LNCAP (cell line): ENCODE results near the gene VSIG8.

Source experiments
- TF ChIP-seq, protein P1 (sequence below): fragments of 450-650 bp; IDR thresholded peaks from 2 replicates; pipeline ENCODE4 v1.5.1; 2017; ENCODE audit warnings: mild to moderate bottlenecking

VSIG8 gene

GRCh38 chr1:159870704-159871103 is 8.2 kb upstream of the VSIG8 start:
- TF ChIP-seq, protein P1, sequence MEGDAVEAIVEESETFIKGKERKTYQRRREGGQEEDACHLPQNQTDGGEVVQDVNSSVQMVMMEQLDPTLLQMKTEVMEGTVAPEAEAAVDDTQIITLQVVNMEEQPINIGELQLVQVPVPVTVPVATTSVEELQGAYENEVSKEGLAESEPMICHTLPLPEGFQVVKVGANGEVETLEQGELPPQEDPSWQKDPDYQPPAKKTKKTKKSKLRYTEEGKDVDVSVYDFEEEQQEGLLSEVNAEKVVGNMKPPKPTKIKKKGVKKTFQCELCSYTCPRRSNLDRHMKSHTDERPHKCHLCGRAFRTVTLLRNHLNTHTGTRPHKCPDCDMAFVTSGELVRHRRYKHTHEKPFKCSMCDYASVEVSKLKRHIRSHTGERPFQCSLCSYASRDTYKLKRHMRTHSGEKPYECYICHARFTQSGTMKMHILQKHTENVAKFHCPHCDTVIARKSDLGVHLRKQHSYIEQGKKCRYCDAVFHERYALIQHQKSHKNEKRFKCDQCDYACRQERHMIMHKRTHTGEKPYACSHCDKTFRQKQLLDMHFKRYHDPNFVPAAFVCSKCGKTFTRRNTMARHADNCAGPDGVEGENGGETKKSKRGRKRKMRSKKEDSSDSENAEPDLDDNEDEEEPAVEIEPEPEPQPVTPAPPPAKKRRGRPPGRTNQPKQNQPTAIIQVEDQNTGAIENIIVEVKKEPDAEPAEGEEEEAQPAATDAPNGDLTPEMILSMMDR = no peak

- TF ChIP-seq, protein P1 = no peak
These were observed 7.2 kb upstream of the VSIG8 start for GRCh38 chr1:159869607-159870006.

- TF ChIP-seq, protein P1 = no peak
These were observed 6.7 kb upstream of the VSIG8 start for GRCh38 chr1:159869173-159869572.

DNA sequence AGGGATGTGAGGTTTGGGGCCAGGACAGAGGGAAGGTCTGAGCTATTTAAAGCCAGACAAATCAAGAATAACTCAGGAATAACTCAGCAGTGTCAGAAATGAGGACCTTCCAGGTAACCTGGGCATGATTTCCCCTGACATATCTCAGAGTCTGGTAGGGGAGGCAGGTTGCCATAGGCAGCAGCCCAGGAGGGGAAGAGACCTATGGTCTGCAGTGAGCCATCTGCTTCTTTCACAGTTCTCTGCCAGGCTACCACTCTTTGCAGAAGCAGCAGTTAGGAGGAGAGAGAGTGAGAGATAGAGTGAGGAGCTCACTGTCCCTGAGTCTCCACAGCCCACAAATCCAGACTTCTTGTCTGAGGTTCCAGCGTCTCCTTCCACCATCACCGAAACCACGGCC is 6.3 kb upstream of the VSIG8 start:
- TF ChIP-seq, protein P1 = no peak

DNA sequence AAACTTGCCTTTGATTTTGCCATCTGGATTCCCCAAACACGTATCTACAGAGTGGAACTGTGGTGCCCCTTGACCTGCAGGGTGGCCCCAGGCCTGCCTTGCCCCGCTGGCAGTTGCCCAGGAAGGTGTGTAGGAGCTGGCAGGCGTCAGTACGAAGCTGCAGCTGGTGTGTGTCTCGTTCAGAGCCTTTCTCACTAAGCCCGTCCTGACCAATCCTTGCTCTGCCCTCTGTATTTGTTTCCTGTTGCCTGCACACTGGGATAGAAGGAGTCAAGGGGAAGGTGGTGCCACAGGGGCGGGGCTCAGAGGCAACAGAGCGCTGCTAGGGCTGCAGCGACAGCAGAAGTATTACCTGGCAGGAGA is 5.2 kb upstream of the VSIG8 start:
- TF ChIP-seq, protein P1 = no peak

- TF ChIP-seq, protein P1 = no peak
These were observed 4.6 kb upstream of the VSIG8 start for GRCh38 chr1:159866905-159867663.

GRCh38 chr1:159866066-159866465 is 3.6 kb upstream of the VSIG8 start:
- TF ChIP-seq, protein P1 = no peak

DNA sequence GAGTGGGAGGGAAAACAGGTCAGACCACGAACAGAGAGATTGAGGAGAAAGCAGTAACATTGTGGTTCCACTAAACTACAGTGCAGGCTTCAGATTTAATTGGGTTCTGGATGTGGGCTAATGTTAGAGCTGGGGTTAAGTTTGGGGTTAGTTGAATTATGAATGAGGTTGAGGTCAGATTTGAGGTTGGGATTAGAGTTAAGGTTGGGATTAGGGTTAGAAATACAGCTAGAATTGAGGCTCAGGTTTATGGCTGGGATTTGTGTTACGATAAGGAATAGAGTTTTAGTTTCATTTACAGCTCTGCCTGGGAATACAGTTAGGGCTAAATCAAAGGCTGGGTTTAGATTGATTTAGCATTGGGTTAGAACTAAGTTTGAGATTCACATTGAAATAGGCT is 1.8 kb upstream of the VSIG8 start:
- TF ChIP-seq, protein P1 = no peak
